ENCODE results near the gene TRIM66.

DNA sequence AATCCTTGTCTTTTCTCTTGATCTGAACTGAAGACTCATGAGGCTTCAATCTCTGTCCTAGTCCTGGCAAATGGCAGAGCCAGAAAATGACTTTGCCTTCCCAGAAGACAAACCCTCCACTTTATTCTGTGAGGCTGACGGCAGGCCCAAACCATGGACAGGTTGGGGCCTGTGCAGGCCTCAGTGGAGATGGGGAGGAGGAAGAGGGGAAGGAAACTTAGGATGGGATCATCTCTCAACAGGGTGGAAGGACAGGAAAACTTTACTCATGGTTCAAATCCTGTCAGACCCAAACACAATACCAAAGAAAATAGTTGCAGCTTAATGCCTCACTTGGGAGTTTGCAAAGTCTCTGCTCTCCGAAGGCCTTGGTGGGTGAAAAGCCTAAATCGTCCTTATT lies 10.0 kb upstream of the TRIM66 start:
- TF ChIP-seq, protein P1, sequence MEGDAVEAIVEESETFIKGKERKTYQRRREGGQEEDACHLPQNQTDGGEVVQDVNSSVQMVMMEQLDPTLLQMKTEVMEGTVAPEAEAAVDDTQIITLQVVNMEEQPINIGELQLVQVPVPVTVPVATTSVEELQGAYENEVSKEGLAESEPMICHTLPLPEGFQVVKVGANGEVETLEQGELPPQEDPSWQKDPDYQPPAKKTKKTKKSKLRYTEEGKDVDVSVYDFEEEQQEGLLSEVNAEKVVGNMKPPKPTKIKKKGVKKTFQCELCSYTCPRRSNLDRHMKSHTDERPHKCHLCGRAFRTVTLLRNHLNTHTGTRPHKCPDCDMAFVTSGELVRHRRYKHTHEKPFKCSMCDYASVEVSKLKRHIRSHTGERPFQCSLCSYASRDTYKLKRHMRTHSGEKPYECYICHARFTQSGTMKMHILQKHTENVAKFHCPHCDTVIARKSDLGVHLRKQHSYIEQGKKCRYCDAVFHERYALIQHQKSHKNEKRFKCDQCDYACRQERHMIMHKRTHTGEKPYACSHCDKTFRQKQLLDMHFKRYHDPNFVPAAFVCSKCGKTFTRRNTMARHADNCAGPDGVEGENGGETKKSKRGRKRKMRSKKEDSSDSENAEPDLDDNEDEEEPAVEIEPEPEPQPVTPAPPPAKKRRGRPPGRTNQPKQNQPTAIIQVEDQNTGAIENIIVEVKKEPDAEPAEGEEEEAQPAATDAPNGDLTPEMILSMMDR (IDR thresholded peaks at IDR 0.05; ENCODE audit: insufficient read depth, low read depth, low read length) = no peak
- TF ChIP-seq EZH2 (IDR thresholded peaks at IDR 0.05; ENCODE audit: insufficient read depth, low read length) = no peak

Measured in astrocyte (in vitro differentiated cells and primary cell).